Stimulated activated naive CD8-positive, alpha-beta T cell treated with anti-CD3 and anti-CD28 coated beads, Interleukin-15, Interleukin-2, amounts not matched to agents 100 ng/mL and 50 ng/mL, for 24 hours (primary cell): ENCODE measurements around the gene ACAP2.
"Not testable (repeated sequence)": the region's sequence is repeated elsewhere in the genome, so short reads cannot be mapped to it uniquely, and the experiment has no call there.

ENCODE experiments used
- H3K27ac Mint-ChIP-seq: one replicate; pipeline ENCODE4 v1.8.0; 2021; ENCODE audit warnings: mild to moderate bottlenecking, mixed read lengths
- H3K27me3 Mint-ChIP-seq: one replicate; pipeline ENCODE4 v1.8.0; 2021; ENCODE audit warnings: mixed read lengths
- H3K36me3 Mint-ChIP-seq: one replicate; pipeline ENCODE4 v1.8.0; 2021; ENCODE audit warnings: low read depth, mixed read lengths
- H3K4me1 Mint-ChIP-seq: one replicate; pipeline ENCODE4 v1.8.0; 2021; ENCODE audit warnings: low read depth, mixed read lengths
- H3K4me3 Mint-ChIP-seq: one replicate; pipeline ENCODE4 v1.8.0; 2021; ENCODE audit warnings: mild to moderate bottlenecking, mixed read lengths
- H3K9me3 Mint-ChIP-seq: one replicate; pipeline ENCODE4 v1.8.0; 2021; ENCODE audit warnings: mixed read lengths

ACAP2 gene

DNA sequence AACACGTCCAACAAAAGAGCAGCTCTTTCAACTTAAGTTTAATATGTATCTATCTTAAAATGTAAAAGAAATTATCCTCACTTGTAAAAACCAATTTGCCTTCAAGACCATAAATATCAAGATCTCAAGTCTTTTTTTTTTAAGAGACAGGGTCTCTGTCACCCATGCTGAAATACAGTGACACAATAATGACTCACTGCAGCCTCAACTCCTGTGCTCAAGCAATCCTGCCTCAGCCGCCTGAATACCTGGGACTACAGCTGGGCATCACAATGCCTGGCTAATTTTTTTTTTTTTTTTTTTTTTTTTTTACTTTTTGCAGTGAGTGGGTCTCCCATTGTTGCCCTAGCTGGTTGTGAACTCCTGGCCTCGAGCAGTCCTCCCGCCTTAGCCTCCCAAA is 26.0 kb downstream of the ACAP2 start:
- Mint-ChIP-seq H3K36me3 (peaks cover 7% of the 10 kb centered on the region), H3K4me3 (no peak overlapping the region), H3K27me3 (no peaks in the 10 kb centered on the region), H3K27ac (no peak overlapping the region), H3K4me1 (peaks cover 46% of the 10 kb centered on the region), H3K9me3 (no peaks in the 10 kb centered on the region)

- Mint-ChIP-seq H3K4me1 (peaks cover 71% of the 10 kb centered on the region), H3K9me3 (peaks cover 4% of the 10 kb centered on the region), H3K27me3 (no peaks in the 10 kb centered on the region), H3K36me3 (peaks cover 32% of the 10 kb centered on the region), H3K27ac (no peak overlapping the region), H3K4me3 (no peak overlapping the region)
Observed at GRCh38 chr3:195411836-195412235, 31.0 kb downstream of the ACAP2 start.

GRCh38 chr3:195410546-195410945 is 32.3 kb downstream of the ACAP2 start:
- no peak overlapping the region for H3K27ac Mint-ChIP-seq

GRCh38 chr3:195407531-195408409 is 35.0 kb downstream of the ACAP2 start:
- Mint-ChIP-seq H3K4me1 (peaks cover 57% of the 10 kb centered on the region), H3K4me3 (peak overlapping the region; percentile 17), H3K27ac (peak overlapping the region; percentile 28), H3K36me3 (peaks cover 38% of the 10 kb centered on the region), H3K9me3 (peaks cover 4% of the 10 kb centered on the region), H3K27me3 (no peaks in the 10 kb centered on the region)

More at GRCh38 chr3:195410546-195410945, 32.3 kb downstream of the ACAP2 start:
- H3K27me3 Mint-ChIP-seq: no peaks in the 10 kb centered on the region
- H3K4me1 Mint-ChIP-seq: peaks cover 73% of the 10 kb centered on the region
- H3K4me3 Mint-ChIP-seq: no peak overlapping the region
- H3K36me3 Mint-ChIP-seq: peaks cover 41% of the 10 kb centered on the region
- peaks cover 4% of the 10 kb centered on the region for H3K9me3 Mint-ChIP-seq

GRCh38 chr3:195405651-195406050 is 37.2 kb downstream of the ACAP2 start:
- Mint-ChIP-seq H3K9me3 (peaks cover 4% of the 10 kb centered on the region), H3K4me1 (peaks cover 60% of the 10 kb centered on the region), H3K36me3 (peaks cover 32% of the 10 kb centered on the region), H3K27ac (no peak overlapping the region), H3K4me3 (no peak overlapping the region), H3K27me3 (no peaks in the 10 kb centered on the region)

DNA sequence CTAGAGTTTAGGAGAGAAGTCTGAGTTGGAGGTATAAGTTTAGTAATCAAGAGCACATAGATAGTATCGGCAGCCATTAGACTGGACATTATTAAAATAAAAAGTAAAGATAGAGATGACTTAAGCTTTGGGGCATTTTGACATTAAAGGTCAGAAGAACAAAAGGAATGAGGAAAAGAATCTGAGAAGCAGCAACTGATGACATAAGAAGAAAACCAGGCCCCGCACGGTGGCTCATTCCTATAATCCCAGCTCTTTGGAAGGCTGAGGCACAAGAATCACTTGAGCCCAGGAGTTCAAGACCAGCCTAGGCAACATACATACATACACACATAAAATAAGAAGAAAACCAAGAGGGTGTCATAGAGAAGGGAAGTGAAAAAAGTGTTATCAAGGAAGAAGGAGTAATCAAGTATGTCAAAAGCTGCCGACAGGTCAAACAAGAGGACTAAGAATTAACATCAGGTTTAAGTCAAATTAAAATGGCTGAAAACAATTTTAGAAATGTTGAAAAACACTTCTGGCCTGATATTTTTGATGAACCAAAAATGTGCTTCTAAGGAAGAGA is 38.9 kb downstream of the ACAP2 start:
- no peaks in the 10 kb centered on the region for H3K27me3 Mint-ChIP-seq
- H3K4me3 Mint-ChIP-seq: no peak overlapping the region
- H3K9me3 Mint-ChIP-seq: peaks cover 4% of the 10 kb centered on the region
- peaks cover 23% of the 10 kb centered on the region for H3K36me3 Mint-ChIP-seq
- H3K4me1 Mint-ChIP-seq: peaks cover 49% of the 10 kb centered on the region
- no peak overlapping the region for H3K27ac Mint-ChIP-seq

GRCh38 chr3:195403244-195403643 is 39.6 kb downstream of the ACAP2 start:
- Mint-ChIP-seq H3K27me3 (no peaks in the 10 kb centered on the region), H3K36me3 (peaks cover 16% of the 10 kb centered on the region), H3K9me3 (peaks cover 7% of the 10 kb centered on the region), H3K4me3 (no peak overlapping the region), H3K4me1 (peaks cover 46% of the 10 kb centered on the region), H3K27ac (no peak overlapping the region)

GRCh38 chr3:195401943-195402342 is 40.9 kb downstream of the ACAP2 start:
- H3K4me1 Mint-ChIP-seq: peaks cover 47% of the 10 kb centered on the region
- H3K27ac Mint-ChIP-seq: no peak overlapping the region
- no peaks in the 10 kb centered on the region for H3K27me3 Mint-ChIP-seq
- peaks cover 10% of the 10 kb centered on the region for H3K36me3 Mint-ChIP-seq
- peaks cover 3% of the 10 kb centered on the region for H3K9me3 Mint-ChIP-seq
- no peak overlapping the region for H3K4me3 Mint-ChIP-seq

GRCh38 chr3:195398460-195398859 is 44.4 kb downstream of the ACAP2 start:
- H3K9me3 Mint-ChIP-seq, H3K36me3 Mint-ChIP-seq, H3K4me3 Mint-ChIP-seq, H3K27me3 Mint-ChIP-seq: not testable (repeated sequence)
- Mint-ChIP-seq H3K4me1 (peaks cover 48% of the 10 kb centered on the region), H3K27ac (peak overlapping the region; percentile 16)

DNA sequence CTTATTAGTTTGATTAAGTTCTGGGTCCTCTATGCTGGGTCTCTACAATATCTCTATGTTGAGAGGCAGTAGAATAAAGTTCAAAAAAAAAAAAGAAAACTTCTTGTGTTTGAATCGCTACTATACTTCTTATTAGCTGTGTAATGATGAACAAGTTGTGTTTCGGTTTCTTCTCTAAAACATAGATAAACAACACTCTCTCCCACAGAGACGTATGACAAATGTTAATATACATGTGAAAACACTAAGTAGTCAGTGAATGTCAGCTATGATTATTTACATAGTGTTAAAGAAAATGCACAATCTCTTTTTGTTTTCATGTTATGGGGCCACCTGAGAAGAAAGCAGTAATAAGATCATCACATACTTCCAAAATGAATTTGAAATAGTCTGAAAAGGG is 45.3 kb downstream of the ACAP2 start:
- H3K4me1 Mint-ChIP-seq: peaks cover 52% of the 10 kb centered on the region
- H3K9me3 Mint-ChIP-seq: peaks cover 3% of the 10 kb centered on the region
- no peaks in the 10 kb centered on the region for H3K27me3 Mint-ChIP-seq
- H3K36me3 Mint-ChIP-seq: no peaks in the 10 kb centered on the region
- no peak overlapping the region for H3K4me3 Mint-ChIP-seq
- H3K27ac Mint-ChIP-seq: no peak overlapping the region

- H3K27ac Mint-ChIP-seq: no peak overlapping the region
- no peak overlapping the region for H3K4me3 Mint-ChIP-seq
- no peaks in the 10 kb centered on the region for H3K36me3 Mint-ChIP-seq
- peaks cover 3% of the 10 kb centered on the region for H3K9me3 Mint-ChIP-seq
- H3K4me1 Mint-ChIP-seq: peaks cover 39% of the 10 kb centered on the region
- H3K27me3 Mint-ChIP-seq: no peaks in the 10 kb centered on the region
Observed at GRCh38 chr3:195395208-195395816, 47.5 kb downstream of the ACAP2 start.

DNA sequence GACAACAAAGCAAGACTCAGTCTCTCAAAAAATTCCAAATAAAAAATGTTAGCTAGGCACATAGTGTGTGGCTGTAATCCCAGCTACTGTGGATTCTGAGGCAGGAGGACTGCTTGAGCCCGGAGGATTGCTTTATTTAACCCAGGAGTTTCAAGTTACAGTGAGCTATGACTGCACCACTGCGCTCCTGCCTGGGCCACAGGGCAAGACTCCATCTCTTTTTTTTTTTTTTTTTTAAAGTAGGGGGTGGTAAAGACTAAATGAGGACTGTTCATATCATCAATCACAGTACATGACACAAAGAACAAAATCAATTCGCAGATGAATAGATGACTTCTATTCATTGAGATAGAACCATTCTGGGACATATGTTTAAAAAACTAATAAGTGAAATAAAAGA is 48.1 kb downstream of the ACAP2 start:
- Mint-ChIP-seq H3K27me3 (no peaks in the 10 kb centered on the region), H3K9me3 (peaks cover 3% of the 10 kb centered on the region), H3K4me1 (peaks cover 37% of the 10 kb centered on the region), H3K27ac (no peak overlapping the region), H3K4me3 (no peak overlapping the region), H3K36me3 (no peaks in the 10 kb centered on the region)

- Mint-ChIP-seq H3K4me1 (peaks cover 37% of the 10 kb centered on the region), H3K27me3 (no peaks in the 10 kb centered on the region), H3K27ac (peak overlapping the region; percentile 14), H3K36me3 (no peaks in the 10 kb centered on the region), H3K4me3 (no peak overlapping the region), H3K9me3 (peaks cover 3% of the 10 kb centered on the region)
Observed at GRCh38 chr3:195394024-195394423, 48.8 kb downstream of the ACAP2 start.

DNA sequence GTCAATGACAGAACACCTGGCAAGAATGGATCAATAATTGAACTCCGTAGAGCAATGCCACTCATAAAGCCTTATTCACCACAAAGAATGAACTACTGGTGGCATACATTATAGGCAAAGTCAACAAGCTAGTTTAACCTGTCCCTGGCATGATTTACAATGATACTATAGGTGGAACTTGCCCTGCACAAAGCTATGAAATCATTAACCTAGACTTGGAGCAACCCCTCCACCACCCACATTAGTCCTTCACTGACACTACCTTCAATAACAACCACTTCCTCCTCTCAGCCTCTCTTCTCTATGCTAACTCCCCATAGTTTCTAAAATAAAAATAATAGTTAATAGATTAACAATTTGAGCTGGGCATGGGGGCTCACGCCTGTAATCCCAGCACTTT is 54.4 kb downstream of the ACAP2 start:
- no peaks in the 10 kb centered on the region for H3K27me3 Mint-ChIP-seq
- H3K4me3 Mint-ChIP-seq: no peak overlapping the region
- peaks cover 15% of the 10 kb centered on the region for H3K4me1 Mint-ChIP-seq
- H3K9me3 Mint-ChIP-seq: no peaks in the 10 kb centered on the region
- H3K36me3 Mint-ChIP-seq: peaks cover 7% of the 10 kb centered on the region
- H3K27ac Mint-ChIP-seq: no peak overlapping the region

GRCh38 chr3:195386739-195387138 is 56.1 kb downstream of the ACAP2 start:
- Mint-ChIP-seq H3K4me3 (no peak overlapping the region), H3K27ac (no peak overlapping the region), H3K9me3 (no peaks in the 10 kb centered on the region), H3K4me1 (peaks cover 14% of the 10 kb centered on the region), H3K36me3 (peaks cover 9% of the 10 kb centered on the region), H3K27me3 (no peaks in the 10 kb centered on the region)
